Renal pelvis (tissue), 4 donors: ENCODE data around the gene LCN6. TPM values are rescaled to one million over a fixed set of nuclear protein-coding genes. Genes with fewer than 3 reads are reported as not detected.
"Not testable (repeated sequence)": the region's sequence is repeated elsewhere in the genome, so short reads cannot be mapped to it uniquely, and the experiment has no call there.

Experiments used
- DNase-seq: peaks from one replicate; pipeline ENCODE4 v3.0.0-alpha.2; 2013
- polyA plus RNA-seq, 3 donors: library from polyadenylated mRNA; unstranded; fragments of 120-200 nt; gene quantifications; one replicate each; pipeline ENCODE4 v1.2.1, GENCODE V29; 2013; ENCODE audit not compliant: insufficient read length in 3 of 3

LCN6 gene
- polyA plus RNA-seq, 3 donors = not detected

GRCh38 chr9:136759436-136760325, 11.4 kb upstream of the LCN6 start:
- no peak for DNase-seq

GRCh38 chr9:136759001-136759400, 10.7 kb upstream of the LCN6 start:
- DNase-seq = no peak

- DNase-seq = no peak
Measured at GRCh38 chr9:136757751-136758140, 9.4 kb upstream of the LCN6 start.

- no peak for DNase-seq
Measured at GRCh38 chr9:136757328-136757727, 9.0 kb upstream of the LCN6 start.

- DNase-seq = no peak
Measured at GRCh38 chr9:136756836-136757235, 8.5 kb upstream of the LCN6 start.

GRCh38 chr9:136756134-136756438, 7.8 kb upstream of the LCN6 start:
- DNase-seq = no peak

- not testable (repeated sequence) for DNase-seq
Measured at GRCh38 chr9:136755302-136756133, 7.2 kb upstream of the LCN6 start.

- no peak for DNase-seq
Measured at GRCh38 chr9:136754626-136755301, 6.4 kb upstream of the LCN6 start.

- no peak for DNase-seq
Measured at GRCh38 chr9:136754059-136754572, 5.8 kb upstream of the LCN6 start.

- DNase-seq = no peak
Measured at GRCh38 chr9:136753371-136754058, 5.2 kb upstream of the LCN6 start.

GRCh38 chr9:136751814-136752213, 3.5 kb upstream of the LCN6 start:
- no peak for DNase-seq

GRCh38 chr9:136751244-136751643, 2.9 kb upstream of the LCN6 start:
- no peak for DNase-seq

- no peak for DNase-seq
Measured at GRCh38 chr9:136750526-136750925, 2.2 kb upstream of the LCN6 start.

- DNase-seq = no peak
Measured at GRCh38 chr9:136748666-136749611, 614 bp upstream of the LCN6 start.

- DNase-seq = no peak
Measured at GRCh38 chr9:136747161-136748060, 914 bp downstream of the LCN6 start.

GRCh38 chr9:136746621-136747020, 1.7 kb downstream of the LCN6 start:
- no peak for DNase-seq

- no peak for DNase-seq
Measured at GRCh38 chr9:136746155-136746490, 2.2 kb downstream of the LCN6 start.

GRCh38 chr9:136745389-136746154, 2.8 kb downstream of the LCN6 start:
- DNase-seq = no peak

GRCh38 chr9:136744773-136745172, 3.6 kb downstream of the LCN6 start:
- DNase-seq = no peak
